Measurements from ENCODE around the gene ADAD2.

Gene ADAD2

DNA sequence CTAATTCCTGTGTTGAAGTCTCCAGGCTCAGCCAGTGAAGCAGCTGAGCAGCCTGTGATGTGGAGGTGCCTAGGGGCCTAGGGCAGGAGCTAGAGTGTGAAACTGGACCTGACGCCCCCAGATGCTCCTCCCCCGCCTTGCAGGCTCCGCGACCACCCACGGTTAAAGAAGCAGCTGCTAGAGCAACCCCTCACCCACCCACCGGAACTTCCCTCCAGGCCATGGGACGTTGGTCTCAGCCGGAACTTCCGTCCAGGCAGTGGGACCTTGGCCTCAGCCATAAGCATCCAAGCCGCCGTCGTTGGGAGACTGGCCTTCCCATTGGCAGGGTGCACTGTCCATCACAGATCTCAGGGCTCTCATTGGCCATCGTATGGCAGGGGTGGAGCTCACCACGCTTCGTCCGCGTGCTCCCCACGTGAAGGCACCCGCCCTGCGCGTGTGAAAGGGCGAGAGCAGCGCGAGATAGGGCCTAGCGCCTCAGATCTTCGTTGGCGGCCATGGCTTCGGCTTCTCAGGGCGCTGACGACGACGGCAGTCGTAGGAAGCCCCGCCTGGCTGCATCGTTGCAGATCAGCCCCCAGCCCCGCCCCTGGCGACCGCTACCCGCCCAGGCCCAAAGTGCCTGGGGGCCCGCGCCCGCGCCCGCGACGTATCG, at the start of gene ADAD2:
Gene ADAD2, plus strand, starts transcription at position 427 of the 658 bp plus-strand sequence. Its CDS starts 74 bp downstream, at position 501.
- Mint-ChIP-seq H3K27ac (no peak within 1 kb of the TSS), H3K36me3 (peaks cover 4% of the 10 kb centered on the region), H3K4me1 (peaks cover 30% of the 10 kb centered on the region), H3K9me3 (no peaks in the 10 kb centered on the region), H3K4me3 (no peak within 1 kb of the TSS), H3K27me3 (no peaks in the 10 kb centered on the region)
- DNase-seq, result no peak
- CTCF ChIA-PET, result no interaction called here

DNA sequence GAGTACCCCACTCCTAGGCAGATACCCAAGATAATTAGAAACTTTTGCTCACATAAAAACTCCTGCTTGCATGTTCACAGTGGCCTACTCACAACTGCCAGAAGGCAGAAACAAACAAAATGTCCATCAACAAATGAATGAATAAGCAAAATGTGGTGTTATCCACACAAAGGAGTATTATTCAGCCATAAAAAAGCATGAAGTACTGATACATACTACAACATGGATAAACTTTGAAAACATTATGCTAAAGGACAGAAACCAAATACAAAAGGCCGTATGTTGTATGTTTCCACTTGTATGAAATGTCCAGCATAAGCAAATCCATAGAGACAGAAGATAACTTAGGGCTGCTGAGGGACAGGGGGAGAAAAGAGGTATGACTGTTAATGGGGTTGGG, 47.9 kb upstream of the ADAD2 start:
- no peak for DNase-seq
- CTCF ChIA-PET, result interaction anchor here (0.7 to 0.9 kb wide), 2 partner anchors 11 to 58 kb away, joined by 3 read pairs; no protein-coding TSS in a partner anchor
- H3K4me1 Mint-ChIP-seq, result peaks cover 36% of the 10 kb centered on the region

DNA sequence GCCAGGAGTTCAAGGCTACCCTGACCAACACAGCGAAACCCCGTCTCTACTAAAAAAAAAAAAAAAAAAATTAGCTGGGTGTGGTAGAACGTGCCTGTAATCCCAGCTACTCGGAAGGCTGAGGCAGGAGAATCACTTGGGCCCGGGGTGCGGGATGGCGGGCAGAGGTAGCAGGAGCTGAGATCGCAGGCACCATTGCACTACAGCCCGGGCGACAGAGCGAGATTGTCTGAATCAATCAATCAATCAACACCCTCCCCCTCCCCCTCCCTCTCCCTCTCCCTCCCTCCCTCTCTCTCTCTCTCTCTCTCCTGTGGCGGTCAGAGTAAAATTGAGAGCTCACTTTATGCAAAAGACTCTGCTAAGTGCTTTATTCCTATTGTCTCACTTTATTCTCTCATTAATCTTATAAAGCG, 47.2 kb upstream of the ADAD2 start:
- H3K27me3 Mint-ChIP-seq, result peaks cover 32% of the 10 kb centered on the region
- no peaks in the 10 kb centered on the region for H3K9me3 Mint-ChIP-seq
- no peak overlapping the region for H3K27ac Mint-ChIP-seq
- H3K4me1 Mint-ChIP-seq, result peaks cover 30% of the 10 kb centered on the region
- H3K4me3 Mint-ChIP-seq, result peak overlapping the region; percentile 95
- peaks cover 3% of the 10 kb centered on the region for H3K36me3 Mint-ChIP-seq
- DNase-seq, result no peak
- CTCF ChIA-PET, result interaction anchor here (0.7 to 0.9 kb wide), 2 partner anchors 11 to 59 kb away, joined by 3 read pairs; no protein-coding TSS in a partner anchor

More for the DNA sequence above, 47.9 kb upstream of the ADAD2 start:
- H3K9me3 Mint-ChIP-seq, result no peaks in the 10 kb centered on the region
- peak overlapping the region; percentile 95 for H3K4me3 Mint-ChIP-seq
- peaks cover 3% of the 10 kb centered on the region for H3K36me3 Mint-ChIP-seq
- H3K27me3 Mint-ChIP-seq, result peaks cover 32% of the 10 kb centered on the region
- H3K27ac Mint-ChIP-seq, result no peak overlapping the region

DNA sequence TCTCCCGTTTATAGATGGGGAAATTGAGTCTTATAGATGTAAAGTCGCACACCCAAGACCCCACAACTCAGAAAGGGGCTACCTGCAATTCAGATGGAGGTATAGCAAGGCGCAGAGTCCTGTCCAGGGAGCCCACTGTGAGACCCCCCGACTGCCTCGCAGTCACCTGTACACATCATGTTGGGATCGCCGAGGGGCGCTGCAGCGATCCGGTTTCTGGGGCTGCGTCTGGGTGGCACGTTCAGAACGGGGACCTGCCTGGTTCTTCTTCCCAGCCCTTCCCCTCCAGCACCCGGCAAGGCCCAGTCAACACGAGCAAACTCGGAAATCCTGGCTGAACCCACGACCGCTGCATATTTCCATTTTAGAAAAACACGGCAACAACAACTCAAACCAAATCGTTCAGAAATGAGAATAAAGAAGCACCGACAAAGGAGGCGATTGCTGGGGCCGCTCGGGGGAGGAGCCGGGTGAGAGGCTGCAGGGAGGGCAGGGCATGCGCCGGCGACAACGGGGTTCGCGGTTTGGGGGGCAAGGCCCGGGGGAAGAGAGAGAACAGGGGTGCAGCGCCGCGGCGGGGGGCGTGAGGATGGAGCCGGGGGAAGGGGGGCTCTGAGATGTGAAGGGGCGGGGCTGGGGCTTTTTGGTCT, 46.6 kb upstream of the ADAD2 start:
- Mint-ChIP-seq H3K9me3 (no peaks in the 10 kb centered on the region), H3K27ac (peak overlapping the region; percentile 86), H3K27me3 (peaks cover 32% of the 10 kb centered on the region), H3K36me3 (peaks cover 3% of the 10 kb centered on the region), H3K4me1 (peaks cover 25% of the 10 kb centered on the region), H3K4me3 (peak overlapping the region; percentile 95)
- CTCF ChIA-PET, result interaction anchor here (0.9 to 1.0 kb wide), 2 partner anchors 31 to 59 kb away, joined by 3 read pairs; no protein-coding TSS in a partner anchor
- DNase-seq, result peak; percentile 69

DNA sequence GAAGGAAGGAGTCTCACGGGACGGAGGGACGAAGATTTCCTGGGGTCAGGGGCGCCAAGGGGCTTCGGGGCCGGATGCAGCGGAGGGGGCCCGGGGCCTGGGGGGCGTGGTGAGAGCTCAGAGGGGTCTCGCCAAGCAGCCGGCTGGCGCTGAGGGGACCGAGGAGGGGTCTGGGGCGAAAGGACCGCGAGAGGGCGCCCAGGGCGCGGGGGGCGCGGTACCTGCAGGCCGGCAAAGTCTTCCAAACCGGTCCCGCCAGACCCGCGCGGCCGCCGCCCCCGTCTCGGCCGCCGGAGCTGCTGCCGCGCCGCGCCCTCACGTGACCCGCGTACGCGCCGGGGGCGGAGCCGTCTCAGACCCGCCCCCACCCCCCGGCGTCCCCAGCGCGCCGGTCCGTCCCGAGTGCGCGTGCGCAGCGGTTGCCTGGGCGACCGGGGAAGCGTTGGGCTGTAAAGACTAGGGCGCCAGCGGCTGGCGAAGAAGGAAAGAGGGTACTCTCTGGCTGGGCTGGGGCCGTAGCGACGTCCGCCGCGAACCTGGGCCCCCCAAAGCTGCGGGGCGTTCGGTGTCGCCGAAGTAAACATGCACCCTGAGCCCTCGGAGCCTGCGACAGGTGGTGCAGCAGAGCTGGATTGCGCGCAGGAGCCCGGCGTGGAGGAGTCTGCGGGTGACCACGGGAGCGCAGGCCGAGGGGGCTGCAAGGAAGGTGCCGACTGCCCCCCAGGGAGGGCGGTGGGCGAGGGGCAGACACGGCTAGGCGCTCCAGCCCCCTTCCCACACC, 45.9 kb upstream of the ADAD2 start, which contains the start of the genes DNAAF1 and HSDL1:
Gene DNAAF1, plus strand, starts transcription at position 450 of the 781 bp plus-strand sequence. Its CDS starts 133 bp downstream, at position 583.
Gene HSDL1, minus strand, starts transcription at position 319 of the 781 bp plus-strand sequence. CDS start 13,856 bp downstream, outside the sequence.
- peaks cover 3% of the 10 kb centered on the region for H3K36me3 Mint-ChIP-seq
- no peaks in the 10 kb centered on the region for H3K9me3 Mint-ChIP-seq
- peak within 1 kb of the TSS; percentile 95 for H3K4me3 Mint-ChIP-seq
- H3K4me1 Mint-ChIP-seq, result peaks cover 20% of the 10 kb centered on the region
- CTCF ChIA-PET, result interaction anchor here (1.0 kb wide), 1 partner anchor 31 kb away, joined by 3 read pairs; no protein-coding TSS in a partner anchor
- peak within 1 kb of the TSS; percentile 86 for H3K27ac Mint-ChIP-seq
- DNase-seq, result peak; percentile 94
- peaks cover 32% of the 10 kb centered on the region for H3K27me3 Mint-ChIP-seq

DNA sequence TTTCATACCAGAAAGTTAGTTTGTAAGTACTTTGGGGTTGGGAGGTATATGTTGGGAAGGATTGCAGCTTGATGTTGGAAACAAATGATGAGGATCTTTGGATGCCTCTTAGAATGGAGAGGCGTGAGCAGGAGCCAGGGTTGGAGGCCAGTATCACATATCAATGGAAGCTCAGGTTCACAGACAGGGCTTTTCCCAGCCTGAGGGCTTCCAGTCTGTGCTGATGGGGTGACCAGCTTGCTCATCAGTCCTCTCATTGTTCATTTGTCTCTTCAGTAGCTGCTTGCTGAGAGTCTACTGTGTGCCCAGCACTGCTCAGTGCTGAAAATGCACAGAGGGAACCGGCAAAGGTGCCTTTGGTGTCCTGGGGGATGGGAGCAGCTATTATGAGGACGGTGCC, 40.0 kb upstream of the ADAD2 start:
- peaks cover 45% of the 10 kb centered on the region for H3K27me3 Mint-ChIP-seq
- no peak for DNase-seq
- CTCF ChIA-PET, result interaction anchor here (1.6 kb wide), 1 partner anchor 35 kb away, joined by 4 read pairs; the partner anchor contains the start of gene MBTPS1

DNA sequence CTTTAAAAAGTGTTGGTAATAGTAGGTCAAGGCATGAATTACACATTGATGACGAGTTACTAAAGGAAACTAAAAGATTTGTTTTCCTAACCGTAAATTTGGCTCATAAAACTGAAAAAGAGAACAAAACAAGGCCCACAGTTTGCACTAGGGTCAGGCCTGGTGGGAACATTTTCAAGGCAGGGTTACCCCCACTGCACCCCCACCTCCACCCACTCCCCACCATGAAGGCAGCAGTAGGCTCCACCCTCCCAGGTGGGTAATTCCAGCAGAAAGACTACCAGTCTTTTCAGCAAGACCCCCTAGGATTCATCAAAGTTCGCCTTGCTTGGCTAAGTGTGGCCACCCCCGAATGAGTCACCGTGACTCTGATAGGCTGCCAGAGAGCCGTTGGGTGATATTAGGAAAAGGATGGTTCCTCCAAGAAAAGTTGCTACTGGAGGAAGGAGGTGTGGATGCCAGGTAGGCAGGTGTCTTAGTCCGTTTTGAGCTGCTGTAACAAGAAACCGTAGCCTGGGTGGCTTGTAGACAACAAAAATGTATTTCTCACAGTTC, 37.2 kb upstream of the ADAD2 start:
- CTCF ChIA-PET, result no interaction called here
- H3K4me3 Mint-ChIP-seq, result no peak overlapping the region
- no peaks in the 10 kb centered on the region for H3K4me1 Mint-ChIP-seq
- H3K36me3 Mint-ChIP-seq, result no peaks in the 10 kb centered on the region
- DNase-seq, result no peak
- no peaks in the 10 kb centered on the region for H3K9me3 Mint-ChIP-seq
- H3K27ac Mint-ChIP-seq, result no peak overlapping the region
- peaks cover 39% of the 10 kb centered on the region for H3K27me3 Mint-ChIP-seq

More for the DNA sequence above, 40.0 kb upstream of the ADAD2 start:
- Mint-ChIP-seq H3K9me3 (no peaks in the 10 kb centered on the region), H3K4me3 (no peak overlapping the region), H3K4me1 (peaks cover 3% of the 10 kb centered on the region), H3K36me3 (no peaks in the 10 kb centered on the region), H3K27ac (no peak overlapping the region)

DNA sequence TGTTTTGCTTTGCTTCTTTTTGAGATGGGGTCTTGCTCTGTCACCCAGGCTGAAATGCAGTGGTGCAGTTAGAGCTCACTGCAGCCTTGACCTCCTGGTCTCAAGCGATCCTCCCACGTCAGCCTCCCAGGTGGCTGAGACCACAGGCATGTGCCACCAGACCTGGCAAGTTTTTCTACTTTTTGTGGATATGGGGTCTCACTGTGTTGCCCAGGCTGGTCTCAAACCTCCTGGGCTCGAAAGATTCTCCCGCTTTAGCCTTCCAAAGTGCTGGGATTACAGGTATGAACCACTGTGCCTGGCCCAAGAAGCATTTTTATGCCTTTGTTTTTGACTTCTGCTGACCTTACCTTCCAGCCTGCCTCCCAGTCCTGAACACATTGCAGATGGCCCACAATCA, 35.7 kb upstream of the ADAD2 start:
- CTCF ChIA-PET, result interaction anchor here (1.0 to 1.2 kb wide), 2 partner anchors 21 to 71 kb away, joined by 3 to 4 read pairs; no protein-coding TSS in a partner anchor
- peaks cover 47% of the 10 kb centered on the region for H3K27me3 Mint-ChIP-seq
- H3K27ac Mint-ChIP-seq, result no peak overlapping the region
- DNase-seq, result no peak
- no peaks in the 10 kb centered on the region for H3K9me3 Mint-ChIP-seq
- H3K4me1 Mint-ChIP-seq, result no peaks in the 10 kb centered on the region
- no peaks in the 10 kb centered on the region for H3K36me3 Mint-ChIP-seq
- H3K4me3 Mint-ChIP-seq, result no peak overlapping the region

DNA sequence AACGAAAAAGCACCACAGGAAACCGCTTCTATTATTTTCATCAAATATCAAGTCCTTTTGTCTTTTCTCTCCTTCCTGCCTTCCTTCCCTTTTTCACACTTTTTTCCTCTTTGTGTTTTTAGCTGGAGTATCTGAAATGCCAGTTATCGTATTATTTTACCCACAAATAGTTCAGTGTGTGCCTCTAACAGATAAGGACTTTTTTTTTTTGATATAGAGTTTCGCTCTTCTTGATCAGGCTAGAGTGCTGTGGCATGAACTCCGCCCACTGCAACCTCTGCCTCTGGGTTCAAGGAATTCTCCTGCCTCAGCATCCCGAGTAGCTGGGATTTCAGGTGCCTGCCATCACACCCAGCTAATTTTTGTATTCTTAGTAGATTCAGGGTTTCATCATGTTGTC, 35.2 kb upstream of the ADAD2 start:
- Mint-ChIP-seq H3K27ac (no peak overlapping the region), H3K36me3 (no peaks in the 10 kb centered on the region), H3K9me3 (no peaks in the 10 kb centered on the region), H3K4me1 (no peaks in the 10 kb centered on the region), H3K27me3 (peaks cover 48% of the 10 kb centered on the region), H3K4me3 (no peak overlapping the region)
- CTCF ChIA-PET, result interaction anchor here (1.0 to 1.2 kb wide), 2 partner anchors 20 to 71 kb away, joined by 3 to 4 read pairs; no protein-coding TSS in a partner anchor
- DNase-seq, result no peak

DNA sequence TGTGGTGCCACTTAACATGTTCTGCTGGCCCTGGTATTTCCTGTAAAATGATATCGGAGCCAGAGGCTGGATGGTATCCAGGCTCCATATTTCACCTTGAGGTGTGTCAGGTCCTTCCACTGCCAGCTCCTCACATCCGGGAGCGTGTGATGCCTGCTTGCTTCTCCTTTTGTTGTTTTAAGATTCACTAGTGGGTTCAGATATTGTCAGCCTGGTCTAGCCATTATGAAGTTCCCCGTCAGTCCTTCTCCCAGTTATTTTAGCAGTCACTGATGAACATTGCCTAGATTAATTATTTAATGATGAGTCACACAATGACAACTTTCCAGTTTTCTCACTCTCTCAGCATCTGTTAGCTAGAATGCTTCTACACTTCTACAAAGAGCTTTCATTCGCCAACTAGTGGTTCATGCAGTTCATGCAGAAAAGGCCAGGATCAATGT, 34.6 kb upstream of the ADAD2 start:
- Mint-ChIP-seq H3K9me3 (no peaks in the 10 kb centered on the region), H3K36me3 (no peaks in the 10 kb centered on the region), H3K4me1 (no peaks in the 10 kb centered on the region), H3K4me3 (no peak overlapping the region), H3K27ac (no peak overlapping the region), H3K27me3 (peaks cover 48% of the 10 kb centered on the region)
- DNase-seq, result no peak
- CTCF ChIA-PET, result interaction anchor here (1.0 to 1.2 kb wide), 2 partner anchors 20 to 72 kb away, joined by 3 to 4 read pairs; no protein-coding TSS in a partner anchor

DNA sequence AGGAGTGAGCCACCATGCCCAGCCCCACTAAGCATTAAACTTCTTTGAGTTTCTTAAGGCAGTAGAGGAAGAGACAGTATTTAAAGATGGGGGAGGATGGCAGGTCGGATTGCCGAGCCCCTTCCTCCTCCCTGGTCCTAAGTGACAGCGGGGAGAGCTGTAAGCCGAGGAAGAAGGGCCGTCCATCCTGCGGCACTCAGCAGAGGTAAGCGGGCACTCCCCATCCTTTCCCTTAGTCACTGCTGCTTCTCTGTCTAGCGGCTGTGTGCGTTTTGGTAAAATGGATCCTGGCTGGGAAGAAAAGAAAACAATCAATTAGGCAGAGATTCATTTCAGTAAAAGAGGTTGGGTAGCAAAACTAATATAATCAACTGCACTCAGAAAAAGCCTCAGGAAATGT, 31.9 kb upstream of the ADAD2 start:
- Mint-ChIP-seq H3K27me3 (peaks cover 45% of the 10 kb centered on the region), H3K27ac (no peak overlapping the region), H3K4me1 (no peaks in the 10 kb centered on the region), H3K9me3 (no peaks in the 10 kb centered on the region), H3K36me3 (no peaks in the 10 kb centered on the region), H3K4me3 (no peak overlapping the region)
- DNase-seq, result no peak
- CTCF ChIA-PET, result interaction anchor here (1.2 kb wide), 1 partner anchor 93 kb away, joined by 3 read pairs; no protein-coding TSS in a partner anchor

DNA sequence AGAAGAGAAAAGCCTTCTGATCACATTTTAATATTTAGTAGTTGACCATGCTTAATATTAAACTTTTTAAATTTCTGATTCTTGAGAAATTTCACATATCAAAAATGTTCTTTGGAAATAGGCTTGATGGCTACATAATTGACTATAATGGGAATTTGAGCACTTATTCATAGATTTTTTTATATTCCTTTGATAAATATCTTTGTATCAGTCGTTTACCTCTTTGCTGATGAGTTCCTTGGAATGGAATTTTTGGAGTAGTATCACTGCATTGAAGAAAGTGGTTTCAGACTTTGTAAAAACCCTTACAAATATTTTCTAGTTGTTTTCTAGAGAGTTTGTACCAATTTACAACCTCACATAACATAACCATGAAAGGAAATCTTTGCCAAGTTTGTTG, 31.2 kb upstream of the ADAD2 start:
- DNase-seq, result no peak
- no peaks in the 10 kb centered on the region for H3K36me3 Mint-ChIP-seq
- no peak overlapping the region for H3K4me3 Mint-ChIP-seq
- CTCF ChIA-PET, result no interaction called here
- H3K27ac Mint-ChIP-seq, result no peak overlapping the region
- H3K4me1 Mint-ChIP-seq, result no peaks in the 10 kb centered on the region
- H3K27me3 Mint-ChIP-seq, result peaks cover 45% of the 10 kb centered on the region
- H3K9me3 Mint-ChIP-seq, result no peaks in the 10 kb centered on the region

DNA sequence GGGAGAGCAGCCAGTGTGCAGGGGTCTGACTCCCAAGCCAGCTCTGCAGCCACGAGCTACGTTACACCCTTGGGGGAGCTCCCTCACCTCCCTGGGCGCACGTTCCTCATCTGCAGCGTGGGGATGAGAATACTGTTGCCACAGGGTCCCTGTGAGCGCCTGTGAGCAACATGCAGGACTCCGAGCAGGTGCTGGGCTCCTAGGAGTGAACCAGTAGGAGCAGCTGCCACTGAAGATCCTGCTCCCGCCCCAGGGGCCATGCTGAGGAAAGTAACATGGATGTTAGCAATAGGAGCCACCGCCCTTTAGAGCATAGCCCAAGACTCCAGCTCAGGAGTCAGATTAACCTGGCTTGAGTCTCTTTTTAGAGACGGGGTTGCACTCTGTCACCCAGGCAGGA, 29.9 kb upstream of the ADAD2 start:
- no peaks in the 10 kb centered on the region for H3K4me1 Mint-ChIP-seq
- peaks cover 44% of the 10 kb centered on the region for H3K27me3 Mint-ChIP-seq
- CTCF ChIA-PET, result interaction anchor here (1.1 kb wide), 1 partner anchor 23 kb away, joined by 3 read pairs; no protein-coding TSS in a partner anchor
- no peak for DNase-seq
- H3K27ac Mint-ChIP-seq, result no peak overlapping the region
- no peaks in the 10 kb centered on the region for H3K36me3 Mint-ChIP-seq
- H3K4me3 Mint-ChIP-seq, result no peak overlapping the region
- no peaks in the 10 kb centered on the region for H3K9me3 Mint-ChIP-seq
